Heart left ventricle (tissue), 16 donors: ENCODE measurements around the gene GPC6. TPM values are rescaled to one million over a fixed set of nuclear protein-coding genes. Genes with fewer than 3 reads are reported as not detected.
"Not testable (repeated sequence)": the region's sequence is repeated elsewhere in the genome, so short reads cannot be mapped to it uniquely, and the experiment has no call there.

Experiments
- ATAC-seq, 4 donors: fragments of 200-7000 bp; cut with Tn5 transposase; one replicate each; pipeline ENCODE4 v1.9.1; 2020 to 2022; ENCODE audit warnings: moderate library complexity in 4 of 4, mild to moderate bottlenecking in 3 of 4, moderate number of reproducible peaks in 1 of 4
- DNase-seq, 5 donors: peaks; one replicate each; pipeline ENCODE4 v3.0.0-alpha.2; 2020
- H3K27ac ChIP-seq, 12 donors: fragments of 200-600 bp; sonication (generic) in 4 of 12; one replicate each; pipeline versions ENCODE4 v1.5.0 to v1.8.0; 2016 to 2022; ENCODE audit warnings: mild to moderate bottlenecking in 2 of 12
- H3K27me3 ChIP-seq, 9 donors: fragments of 200-600 bp; sonication (generic) in 2 of 9; one replicate each; pipeline versions ENCODE4 v1.5.1 to v1.8.0; 2016 to 2022; ENCODE audit warnings: mild to moderate bottlenecking in 3 of 9
- H3K36me3 ChIP-seq, 9 donors: fragments of 200-600 bp; sonication (generic) in 2 of 9; one replicate each; pipeline versions ENCODE4 v1.5.0 to v1.8.0; 2018 to 2022; ENCODE audit warnings: mild to moderate bottlenecking in 2 of 9
- H3K4me1 ChIP-seq, 12 donors: fragments of 200-600 bp; sonication (generic) in 4 of 12; one replicate each; pipeline versions ENCODE4 v1.5.0 to v1.8.0; 2016 to 2022; ENCODE audit warnings: mild to moderate bottlenecking in 3 of 12
- H3K4me3 ChIP-seq, 12 donors: fragments of 200-600 bp; sonication (generic) in 4 of 12; one replicate each; pipeline versions ENCODE4 v1.5.0 to v1.8.0; 2017 to 2022; ENCODE audit warnings: mild to moderate bottlenecking in 9 of 12, moderate library complexity in 4 of 12
- H3K9me3 ChIP-seq, 12 donors: fragments of 200-600 bp; sonication (generic) in 4 of 12; one replicate each; pipeline versions ENCODE4 v1.5.0 to v1.8.0; 2016 to 2022; ENCODE audit warnings: mild to moderate bottlenecking in 1 of 12
- CTCF ChIP-seq, 12 donors: fragments of 200-600 bp; sonication (generic) in 4 of 12; IDR thresholded peaks; one replicate each; pipeline versions ENCODE4 v1.5.0 to v1.8.0; 2018 to 2022; ENCODE audit warnings: antibody characterized with exemption in 12 of 12, mild to moderate bottlenecking in 5 of 12
- POLR2A ChIP-seq, 2 donors: fragments of 450-650 bp; IDR thresholded peaks; one replicate each; pipeline ENCODE4 v1.6.1; 2017; ENCODE audit warnings: antibody characterized with exemption in 2 of 2, mild to moderate bottlenecking in 2 of 2, moderate library complexity in 2 of 2
- WGBS, 4 donors: extraction: QIAGEN DNeasy Blood & Tissue Kit in 2 of 4; methylation state at CpG; one replicate each; pipeline versions ENCODE4 v1.1.5 to v1.1.7; 2013 to 2018; 5-methylcytosine and 5-hydroxymethylcytosine counted together
- intact Hi-C, 10 donors: fragments of 100-400 bp; cut with DNase I; formaldehyde crosslinking; loops; one replicate each; pipeline versions ENCODE4 v1.11.1 to v1.14.2; 2022
- polyA plus RNA-seq, 2 donors: library from polyadenylated mRNA; stranded (reverse); fragments of 200-250 nt; gene quantifications; one replicate each; pipeline ENCODE4 v1.2.3, GENCODE V29; 2013
- total RNA-seq, 9 donors: library from RNA; depleted of rRNA in 2 of 9; stranded (reverse); fragments of >200 nt in 2 of 9; fragmentation: NEBNext Ultra II Directional in 3 of 9; extraction: Animal tissue kit (Norgen Biotek cat#: 25700) in 3 of 9; gene quantifications; one replicate each; pipeline versions ENCODE4 v1.1.0 to v1.2.4, GENCODE V29; 2016 to 2023
- donor health status: ischemic (EF 13 %, LVEDD 7.1; RV severe dilation, severe dysfunction).
- donor health status: healthy with polysubstance abuse.
- donor health status: DM: no; HTN: yes; CAD: no.
- donor health status: DM: no; HTN: no; CAD: no.
- donor health status: ischemic (EF 25% LVEDD 6.9; RV normal size, moderate dysfunction).
- donor health status: ischemic (EF 25% LVEDD 5.7; RV mildly dilated, moderate dysfunction).
- donor health status: healthy.
- donor health status: DM: yes; HTN: yes; CAD: no.
- donor health status: ischemic (EF 35%, LVEDD 5.7; RV mildly dilated, moderate dysfunction).
- donor health status: nonischemic (EF 11% LVEDD 7.7; RV severe dilation, severe dysfunction).
- donor health status: DM: yes; HTN: yes; CAD: no.
- donor health status: PGD.
- donor health status: ischemic (EF 29% LVEDD 5.4; RV normal size, mild dysfunction).
- donor health status: nonischemic (EF 23%, LVEDD 6.1; RV moderate dilation, normal function).

The GPC6 gene
- total and polyA plus RNA-seq, 11 donors = 0.08 to 6.2 (median 2.0) TPM

- ATAC-seq = no peak
- intact Hi-C loops = no loop called here
- Histone ChIP-seq H3K9me3 (peaks cover 0 to 7% (median 0%) of the 10 kb centered on the region in 12 donors), H3K4me3 (no peak overlapping the region), H3K27ac (no peak overlapping the region), H3K36me3 (no peaks in the 10 kb centered on the region), H3K4me1 (no peaks in the 10 kb centered on the region), H3K27me3 (no peaks in the 10 kb centered on the region)
- WGBS, 4 donors = 81 to 84% (median 82%) methylated on average over 1 of the region's 1 CpG
- no peak for DNase-seq
- no peak for TF ChIP-seq POLR2A (IDR thresholded peaks at IDR 0.05)
- no peak for TF ChIP-seq CTCF (IDR thresholded peaks at IDR 0.05)
Measured at GRCh38 chr13:93201992-93202558, 24.5 kb upstream of the GPC6 start.

GRCh38 chr13:93206778-93207392 is 19.7 kb upstream of the GPC6 start:
- H3K27me3 ChIP-seq, H3K9me3 ChIP-seq, H3K4me1 ChIP-seq, DNase-seq, H3K4me3 ChIP-seq, H3K36me3 ChIP-seq, ATAC-seq, intact Hi-C loops, H3K27ac ChIP-seq: not testable (repeated sequence)
- WGBS, 4 donors = 81 to 90% (median 86%) methylated on average over 22 to 24 of the region's 24 CpGs

GRCh38 chr13:93216122-93216521 is 10.5 kb upstream of the GPC6 start:
- no peaks in the 10 kb centered on the region for H3K27me3 ChIP-seq
- no peaks in the 10 kb centered on the region for H3K36me3 ChIP-seq
- no peak for TF ChIP-seq CTCF (IDR thresholded peaks at IDR 0.05)
- TF ChIP-seq POLR2A (IDR thresholded peaks at IDR 0.05) = no peak
- ATAC-seq = no peak
- no peak overlapping the region for H3K27ac ChIP-seq
- no peak overlapping the region for H3K4me3 ChIP-seq
- H3K9me3 ChIP-seq = no peaks in the 10 kb centered on the region
- no peaks in the 10 kb centered on the region for H3K4me1 ChIP-seq
- intact Hi-C loops = no loop called here
- DNase-seq = no peak
- WGBS, 4 donors = 74 to 93% (median 79%) methylated on average over 1 of the region's 1 CpG

GRCh38 chr13:93217721-93218261 is 8.8 kb upstream of the GPC6 start:
- Histone ChIP-seq H3K36me3 (no peaks in the 10 kb centered on the region), H3K4me1 (no peaks in the 10 kb centered on the region), H3K27me3 (no peaks in the 10 kb centered on the region), H3K9me3 (no peaks in the 10 kb centered on the region), H3K27ac (no peak overlapping the region), H3K4me3 (no peak overlapping the region)
- 57 to 70% (median 60%) methylated on average over 6 of the region's 6 CpGs for WGBS, 4 donors
- intact Hi-C loops = no loop called here
- TF ChIP-seq CTCF (IDR thresholded peaks at IDR 0.05) = no peak
- no peak for TF ChIP-seq POLR2A (IDR thresholded peaks at IDR 0.05)
- ATAC-seq (no peak), DNase-seq (no peak)
